Measurements from ENCODE around the gene C14orf132.

C14orf132 gene

GRCh38 chr14:96031691-96032090 is 7.5 kb upstream of the C14orf132 start:
- no peak for TF ChIP-seq CTCF (IDR thresholded peaks at IDR 0.05)

GRCh38 chr14:96035456-96035855 is 3.7 kb upstream of the C14orf132 start:
- TF ChIP-seq CTCF (IDR thresholded peaks at IDR 0.05): no peak

GRCh38 chr14:96037891-96038557 is 1.1 kb upstream of the C14orf132 start:
- no peak for TF ChIP-seq CTCF (IDR thresholded peaks at IDR 0.05)

- TF ChIP-seq CTCF (IDR thresholded peaks at IDR 0.05): no peak
Measured at GRCh38 chr14:96038558-96038919, 623 bp upstream of the C14orf132 start.

- TF ChIP-seq CTCF (IDR thresholded peaks at IDR 0.05): no peak
Measured at GRCh38 chr14:96039633-96040311, 610 bp downstream of the C14orf132 start.

- no peak for TF ChIP-seq CTCF (IDR thresholded peaks at IDR 0.05)
Measured at GRCh38 chr14:96040828-96041371, 1.7 kb downstream of the C14orf132 start.

- no peak for TF ChIP-seq CTCF (IDR thresholded peaks at IDR 0.05)
Measured at GRCh38 chr14:96042248-96042930, 3.2 kb downstream of the C14orf132 start.

Measured in LNCAP (cell line).